CD4-positive, alpha-beta T cell treated with Interleukin-6 for 4 hours (primary cell): ENCODE data around the gene JMJD7.

Source experiments
- DNase-seq: peaks from one replicate; pipeline ENCODE4 v3.0.0-alpha.2; 2020; ENCODE audit warnings: mixed read lengths

Gene JMJD7

DNA sequence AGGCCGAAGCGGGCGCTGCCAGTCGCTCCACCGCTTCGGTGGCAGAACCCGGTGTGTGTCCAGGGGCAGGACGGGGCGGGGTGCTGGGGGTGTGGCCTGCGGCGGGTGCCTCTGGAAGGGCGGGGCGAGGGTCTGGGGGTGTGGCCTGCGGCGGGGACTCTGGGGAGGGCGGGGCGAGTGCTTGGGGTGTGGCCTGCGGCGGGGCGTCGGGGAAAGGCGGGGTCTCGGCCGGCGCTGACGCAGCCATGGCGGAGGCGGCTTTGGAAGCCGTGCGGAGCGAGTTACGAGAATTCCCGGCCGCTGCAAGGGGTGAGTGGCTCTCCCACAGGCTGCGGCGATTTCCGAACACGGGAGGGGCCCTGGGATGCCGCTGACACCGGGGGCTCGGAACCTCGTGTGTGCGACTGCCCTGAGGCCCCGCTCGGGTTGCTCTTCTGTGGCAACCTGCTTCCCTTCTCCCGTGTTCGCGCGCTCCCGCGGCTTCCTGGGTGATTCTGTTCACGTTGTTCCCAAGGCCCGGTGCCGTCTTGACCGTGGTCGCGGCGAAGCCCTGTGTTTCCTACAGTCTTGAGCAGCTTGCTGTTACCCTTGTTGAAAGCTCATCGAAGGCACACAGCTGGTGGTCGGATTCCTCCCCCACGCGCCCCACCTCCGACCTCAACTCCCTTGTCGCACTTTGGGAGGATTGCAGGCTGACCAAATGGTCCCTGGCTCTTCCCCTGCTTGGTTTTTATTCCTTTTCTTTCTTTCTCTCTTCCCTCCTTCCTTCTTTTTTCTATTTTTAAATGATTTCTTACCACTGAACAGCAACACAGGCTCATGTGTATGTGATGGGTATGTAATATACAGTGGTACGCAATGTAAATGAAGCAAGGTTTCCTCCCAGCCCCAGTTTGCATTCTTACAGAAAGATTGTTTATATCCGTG is at the start of gene JMJD7:
Gene JMJD7 (plus strand): TSS at position 213 of the 927 bp plus-strand sequence. CDS start 33 bp downstream, at position 246.
- peak; percentile 99 for DNase-seq

DNA sequence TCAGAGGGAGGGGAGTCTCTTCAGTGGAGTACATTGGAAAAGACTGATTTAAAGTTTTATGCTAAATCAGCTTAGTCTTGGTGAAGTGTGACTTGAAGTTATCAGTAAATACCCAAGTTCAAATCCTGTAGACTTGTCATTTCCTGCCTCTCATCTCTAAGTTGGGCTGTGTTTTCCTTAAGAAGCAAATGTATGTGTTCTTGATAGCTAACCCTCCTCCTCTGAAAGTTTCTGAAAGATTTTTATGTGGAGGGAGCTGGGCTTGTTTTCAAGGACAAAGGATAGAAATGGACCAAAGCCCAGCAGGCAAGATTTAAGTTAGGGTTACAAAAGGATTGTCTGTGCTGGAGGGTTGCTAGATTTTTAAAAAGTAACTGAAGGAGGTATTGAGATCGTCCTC is 49.4 kb upstream of the JMJD7 start:
- no peak for DNase-seq

- no peak for DNase-seq
Observed at GRCh38 chr15:41779662-41780157, 48.2 kb upstream of the JMJD7 start.

DNA sequence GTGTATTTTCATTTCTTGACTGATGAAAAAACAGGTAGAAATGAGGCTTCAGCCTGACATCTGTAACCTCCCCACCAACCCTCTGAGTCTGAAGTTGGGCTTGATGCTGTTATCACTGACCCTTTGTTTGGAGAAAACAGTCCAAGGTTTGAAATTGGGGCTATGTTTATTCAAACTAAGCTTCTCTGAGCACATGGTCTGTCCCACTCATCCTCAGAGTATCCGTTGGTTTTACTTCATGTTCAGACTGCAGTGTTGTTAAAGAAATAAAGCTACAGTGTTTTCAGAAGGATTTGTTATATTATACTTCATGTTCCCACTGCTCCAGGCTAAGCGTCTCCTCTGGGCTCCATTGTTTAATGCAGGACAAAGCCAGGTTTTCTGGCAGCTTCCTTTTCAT is 47.6 kb upstream of the JMJD7 start:
- DNase-seq: no peak

DNA sequence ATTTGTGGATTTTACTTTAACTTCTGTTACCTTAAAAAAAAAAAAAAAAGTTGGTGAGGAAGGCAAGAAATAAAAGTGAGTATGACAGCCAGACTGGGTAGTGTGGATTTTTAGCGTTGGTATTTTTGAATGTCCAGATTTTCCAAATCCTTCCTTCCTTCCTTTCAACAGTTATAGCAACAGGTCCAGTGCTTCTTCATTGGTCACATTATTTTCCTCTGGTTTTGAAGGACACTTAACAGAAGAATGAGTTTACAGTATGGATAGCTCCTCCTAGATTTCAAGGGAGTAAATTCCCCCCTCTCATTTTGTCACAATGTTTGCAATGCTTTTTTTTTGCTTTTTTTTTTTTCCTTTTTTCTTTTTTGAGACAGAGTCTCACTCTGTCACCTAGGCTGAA is 47.2 kb upstream of the JMJD7 start:
- DNase-seq: no peak

- DNase-seq: no peak
Observed at GRCh38 chr15:41782371-41783282, 45.3 kb upstream of the JMJD7 start.

DNA sequence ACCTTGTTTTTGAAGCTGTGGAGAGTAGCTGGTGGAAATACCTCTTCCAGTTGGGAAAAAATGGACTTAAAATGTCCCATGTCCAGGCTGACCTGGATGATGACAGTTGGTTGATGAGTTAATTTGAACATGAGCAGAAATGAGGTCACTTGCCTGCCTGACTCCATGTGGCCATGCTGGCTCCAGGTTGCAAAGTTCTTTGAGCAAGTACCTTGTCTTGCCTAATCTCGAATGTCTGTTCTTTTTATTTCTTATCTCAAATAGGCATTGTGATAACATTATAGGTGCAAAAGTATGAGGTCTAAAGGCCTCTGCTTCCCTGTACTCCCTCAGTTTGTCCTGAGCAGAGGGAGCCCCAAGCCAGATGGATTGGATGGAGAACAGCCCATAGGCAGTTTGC is 44.6 kb upstream of the JMJD7 start:
- DNase-seq: no peak

DNA sequence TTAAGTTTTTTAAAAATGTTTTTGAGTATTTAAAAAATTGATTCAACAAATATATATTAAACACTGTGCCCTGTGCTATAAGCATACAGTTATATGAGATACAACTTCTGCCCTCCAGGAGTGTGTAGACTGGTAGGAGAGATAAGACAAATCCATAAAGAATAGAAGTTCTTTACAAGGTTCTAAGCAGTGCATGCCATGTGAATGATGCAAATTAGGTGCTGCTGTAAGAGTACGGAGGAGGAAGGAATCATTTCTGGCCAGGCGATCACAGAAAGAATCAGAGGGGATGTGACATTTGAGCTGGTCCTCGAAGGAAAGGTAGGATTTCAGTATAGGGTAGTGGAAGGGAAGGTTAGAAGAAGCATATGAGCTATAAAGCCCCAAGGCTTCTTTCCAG is 39.6 kb upstream of the JMJD7 start:
- DNase-seq: no peak

- DNase-seq: no peak
Observed at GRCh38 chr15:41789236-41789635, 38.7 kb upstream of the JMJD7 start.

DNA sequence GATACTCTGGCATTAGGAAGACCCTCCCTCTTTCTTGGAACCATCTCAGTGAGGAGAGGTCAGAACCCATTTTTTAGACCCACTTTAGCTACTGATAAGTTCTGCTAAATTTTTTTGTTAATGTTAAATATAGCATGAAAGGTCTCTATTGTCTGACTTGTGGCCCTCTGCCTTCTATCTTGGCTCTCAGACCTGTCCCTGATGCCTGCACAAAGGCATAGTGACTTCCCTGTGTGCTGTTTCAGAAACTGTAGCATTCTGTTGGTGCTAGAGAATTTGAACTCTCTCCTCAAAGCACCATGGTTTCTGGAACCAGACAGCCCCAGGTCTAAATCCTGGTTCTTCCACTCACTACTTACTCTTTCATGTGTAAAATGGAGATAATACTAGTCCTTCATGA is 38.2 kb upstream of the JMJD7 start:
- no peak for DNase-seq

- DNase-seq: no peak
Observed at GRCh38 chr15:41790169-41790568, 37.7 kb upstream of the JMJD7 start.

DNA sequence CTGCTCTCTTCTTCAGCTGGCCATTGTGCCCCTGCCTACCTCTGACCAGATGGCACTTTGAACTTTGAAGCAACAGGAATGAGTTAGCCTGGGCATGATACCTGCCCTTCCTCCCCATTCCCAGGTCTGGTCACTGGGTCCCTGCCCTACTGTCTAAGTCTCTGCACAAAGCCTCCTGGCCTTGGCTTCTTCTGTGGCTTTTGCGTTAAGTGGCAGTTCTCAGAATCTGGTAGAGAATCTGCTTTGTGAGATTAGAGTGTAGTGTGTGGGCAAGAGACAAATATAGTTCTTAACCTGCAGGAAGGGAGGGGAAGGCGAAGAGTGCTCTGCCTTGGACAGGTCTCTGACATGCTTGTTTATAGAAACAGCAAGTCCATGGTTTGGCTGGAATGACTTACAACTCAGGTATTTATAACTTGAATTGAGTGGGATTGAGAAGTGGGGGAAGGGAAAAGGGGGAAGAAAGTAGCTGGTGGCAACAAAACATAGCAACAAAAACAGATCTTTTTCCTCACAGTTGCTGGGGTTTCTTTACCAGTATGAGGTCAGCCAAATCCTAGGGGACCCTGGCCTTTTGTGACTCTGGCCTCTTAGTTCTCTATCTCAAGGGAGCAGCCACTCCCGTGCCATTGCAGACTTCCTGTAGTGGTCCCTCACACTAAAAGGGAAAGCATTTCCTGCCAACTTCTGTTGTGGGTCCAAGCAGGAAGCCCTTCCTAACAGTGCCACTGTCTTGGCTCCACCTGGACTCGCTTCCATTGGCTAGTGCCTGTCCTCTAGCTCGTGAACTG is 36.9 kb upstream of the JMJD7 start:
- DNase-seq: no peak

DNA sequence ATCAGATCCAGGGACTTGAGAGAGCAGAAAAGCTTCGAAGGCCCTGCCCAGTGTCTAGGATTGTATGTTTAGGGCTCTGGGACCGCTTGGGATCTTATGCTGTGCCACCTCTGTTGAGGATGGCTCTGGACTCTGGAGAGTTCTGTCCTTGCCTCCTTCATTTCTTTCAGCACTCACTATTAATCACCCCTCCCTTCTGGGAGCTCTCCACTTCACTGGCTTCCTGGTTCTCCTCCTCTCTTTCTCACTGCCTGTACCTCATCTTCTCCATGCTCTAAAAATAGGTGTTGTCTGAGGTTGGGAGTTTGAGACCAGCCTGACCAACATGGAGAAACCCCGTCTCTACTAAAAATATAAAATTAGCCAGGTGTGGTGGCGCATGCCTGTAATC is 36.4 kb upstream of the JMJD7 start:
- no peak for DNase-seq

- no peak for DNase-seq
Observed at GRCh38 chr15:41792000-41792637, 35.8 kb upstream of the JMJD7 start.

- DNase-seq: no peak
Observed at GRCh38 chr15:41794081-41794480, 33.8 kb upstream of the JMJD7 start.

DNA sequence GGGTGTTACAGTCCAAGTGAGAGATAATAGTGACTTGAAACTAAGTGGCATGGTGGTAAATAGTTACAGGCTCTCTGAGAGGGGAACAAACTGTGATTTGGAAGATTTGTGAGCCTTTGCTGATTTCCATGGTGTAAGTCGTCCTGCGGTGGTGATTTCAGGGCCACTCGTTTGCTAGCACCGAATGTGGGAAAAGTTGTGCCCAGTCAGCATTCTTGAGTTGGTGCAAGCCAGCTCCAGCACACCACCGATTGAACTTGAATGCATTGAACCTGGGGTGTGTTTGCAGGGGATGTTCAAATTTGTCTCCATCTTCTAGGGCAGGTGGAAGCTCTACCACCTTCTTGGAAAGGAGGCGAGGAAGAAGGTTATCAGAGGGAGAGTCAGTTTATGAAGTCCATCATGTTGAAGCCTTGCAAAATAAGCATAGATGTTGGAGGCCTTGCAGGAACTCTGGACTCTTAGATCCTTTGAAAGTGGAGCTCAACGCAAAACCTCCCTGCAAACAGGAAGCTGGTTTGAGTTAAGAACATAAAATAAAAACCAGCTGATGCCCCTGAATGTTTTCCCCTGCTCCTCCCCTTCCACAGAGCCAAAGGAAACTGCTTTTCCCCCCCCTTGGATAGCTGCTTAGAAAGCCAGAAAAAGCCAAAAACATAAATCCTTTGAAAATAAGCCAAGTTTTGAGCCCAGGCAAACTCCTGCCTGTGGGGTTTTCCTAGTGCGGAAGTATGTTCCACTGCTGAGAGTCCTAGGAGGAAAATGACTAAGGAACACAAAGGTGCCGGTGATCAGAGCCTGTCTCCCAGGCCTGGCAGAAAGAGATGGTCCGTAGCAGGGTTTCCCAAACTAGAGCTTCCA is 31.7 kb upstream of the JMJD7 start:
- no peak for DNase-seq

DNA sequence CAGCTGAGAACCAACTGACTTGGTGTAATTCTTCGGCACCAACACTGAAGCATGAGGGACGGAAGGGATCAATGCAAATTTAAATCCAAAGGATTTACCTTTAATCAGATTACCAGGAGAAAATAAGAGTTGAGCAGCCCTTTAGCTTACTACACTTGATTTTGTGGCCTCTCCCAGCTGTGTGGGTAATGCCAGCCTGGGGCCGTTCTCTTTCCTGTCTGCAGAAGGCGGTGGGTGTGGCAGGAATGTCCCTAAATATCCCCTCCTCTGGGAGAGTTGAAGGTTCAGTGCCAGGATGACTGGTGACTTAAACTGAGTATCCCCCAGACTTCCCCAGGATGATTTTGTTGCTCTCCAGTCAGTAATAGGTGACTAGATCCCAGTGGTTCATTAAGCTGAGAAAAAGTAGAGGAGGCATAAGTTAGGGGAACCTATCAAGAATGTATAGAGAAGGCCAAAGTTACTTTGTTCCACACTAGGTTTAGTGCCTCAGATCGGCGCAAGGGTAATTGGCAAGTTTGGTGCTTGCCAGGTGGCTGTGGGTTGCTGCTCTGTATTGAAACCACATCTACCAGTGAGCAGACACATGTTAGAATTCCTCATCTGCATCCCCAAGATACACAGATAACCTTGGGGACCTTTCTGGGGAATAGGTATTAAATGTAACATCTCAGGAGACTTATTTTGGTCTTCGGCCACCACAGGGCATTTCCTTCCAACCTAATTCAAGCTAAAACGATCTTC is 30.5 kb upstream of the JMJD7 start:
- no peak for DNase-seq

- no peak for DNase-seq
Observed at GRCh38 chr15:41798607-41799487, 29.0 kb upstream of the JMJD7 start.

- no peak for DNase-seq
Observed at GRCh38 chr15:41799488-41799805, 28.4 kb upstream of the JMJD7 start.

- DNase-seq: no peak
Observed at GRCh38 chr15:41801185-41801584, 26.7 kb upstream of the JMJD7 start.
